Tibial artery (tissue), 4 donors: ENCODE data around the gene PAPOLA.

Experiments used
- DNase-seq, 2 donors: peaks; one replicate each; pipeline ENCODE4 v3.0.0-alpha.2; 2019
- H3K27ac ChIP-seq, 2 donors: fragments of 200-600 bp; sonication (generic) in 1 of 2; 1 replicate in 1 of 2; 2 replicates in 1 of 2; pipeline ENCODE4 v1.5.1; 2018 to 2019; ENCODE audit warnings: mild to moderate bottlenecking in 1 of 2
- H3K27me3 ChIP-seq, 2 donors: fragments of 200-600 bp; sonication (generic) in 1 of 2; one replicate each; pipeline versions ENCODE4 v1.5.1 to v1.6.0; 2016 to 2019
- H3K36me3 ChIP-seq, 3 donors: fragments of 200-600 bp; sonication (generic) in 2 of 3; one replicate each; pipeline ENCODE4 v1.5.1; 2016 to 2019; ENCODE audit warnings: mild to moderate bottlenecking in 2 of 3
- H3K4me1 ChIP-seq, 4 donors: fragments of 200-600 bp; sonication (generic) in 2 of 4; 1 replicate in 3 of 4; 2 replicates in 1 of 4; pipeline ENCODE4 v1.5.1; 2016 to 2019
- H3K4me3 ChIP-seq, 2 donors: fragments of 200-600 bp; sonication (generic) in 1 of 2; 1 replicate in 1 of 2; 2 replicates in 1 of 2; pipeline ENCODE4 v1.5.1; 2018 to 2019; ENCODE audit warnings: mild to moderate bottlenecking in 2 of 2
- H3K9me3 ChIP-seq, 3 donors: fragments of 200-600 bp; sonication (generic) in 1 of 3; one replicate each; pipeline ENCODE4 v1.5.1; 2016 to 2019
- CTCF ChIP-seq, 2 experiments: fragments of 200-600 bp in 1 of 2; fragments of 450-650 bp in 1 of 2; IDR thresholded peaks; one replicate each; pipeline ENCODE4 v1.5.1; 2017 to 2019; ENCODE audit warnings: antibody characterized with exemption in 2 of 2, mild to moderate bottlenecking in 1 of 2, moderate library complexity in 1 of 2
- intact Hi-C: fragments of 100-400 bp; cut with DNase I; formaldehyde crosslinking; loops from one replicate; pipeline ENCODE4 v1.15.0; 2023; ENCODE audit warnings: low total_unique reads

The PAPOLA gene

GRCh38 chr14:96582995-96583394 lies 80.8 kb downstream of the PAPOLA start:
- no peaks in the 10 kb centered on the region for H3K4me1 ChIP-seq
- DNase-seq: no peak
- H3K36me3 ChIP-seq: no peaks in the 10 kb centered on the region
- no peak for TF ChIP-seq CTCF (IDR thresholded peaks at IDR 0.05)
- H3K9me3 ChIP-seq: no peaks in the 10 kb centered on the region
- peaks cover 0 to 35% of the 10 kb centered on the region in 2 donors for H3K27me3 ChIP-seq
- intact Hi-C loops: no loop called here
- no peak overlapping the region for H3K27ac ChIP-seq
- H3K4me3 ChIP-seq: no peak overlapping the region

- intact Hi-C loops: no loop called here
- Histone ChIP-seq H3K4me1 (no peaks in the 10 kb centered on the region), H3K27ac (no peak overlapping the region), H3K9me3 (no peaks in the 10 kb centered on the region), H3K36me3 (no peaks in the 10 kb centered on the region), H3K4me3 (no peak overlapping the region), H3K27me3 (peaks cover 0 to 36% of the 10 kb centered on the region in 2 donors)
- TF ChIP-seq CTCF (IDR thresholded peaks at IDR 0.05): no peak
- DNase-seq: no peak
Measured at GRCh38 chr14:96583569-96584041, 81.4 kb downstream of the PAPOLA start.

- Histone ChIP-seq H3K4me1 (no peaks in the 10 kb centered on the region), H3K27me3 (peaks cover 0 to 36% of the 10 kb centered on the region in 2 donors), H3K27ac (no peak overlapping the region), H3K36me3 (no peaks in the 10 kb centered on the region), H3K4me3 (no peak overlapping the region), H3K9me3 (no peaks in the 10 kb centered on the region)
- intact Hi-C loops: no loop called here
- TF ChIP-seq CTCF (IDR thresholded peaks at IDR 0.05): no peak
- no peak for DNase-seq
Measured at GRCh38 chr14:96584199-96584906, 82.2 kb downstream of the PAPOLA start.

GRCh38 chr14:96584907-96585671 lies 82.9 kb downstream of the PAPOLA start:
- DNase-seq: no peak
- intact Hi-C loops: no loop called here

GRCh38 chr14:96585672-96586013 lies 83.5 kb downstream of the PAPOLA start:
- H3K9me3 ChIP-seq: no peaks in the 10 kb centered on the region
- H3K27me3 ChIP-seq: peaks cover 0 to 36% of the 10 kb centered on the region in 2 donors
- intact Hi-C loops: no loop called here
- no peaks in the 10 kb centered on the region for H3K4me1 ChIP-seq
- no peak for DNase-seq
- TF ChIP-seq CTCF (IDR thresholded peaks at IDR 0.05): no peak
- H3K36me3 ChIP-seq: no peaks in the 10 kb centered on the region
- H3K27ac ChIP-seq: no peak overlapping the region
- H3K4me3 ChIP-seq: no peak overlapping the region

More at GRCh38 chr14:96584907-96585671, 82.9 kb downstream of the PAPOLA start:
- H3K27me3 ChIP-seq: peaks cover 0 to 36% of the 10 kb centered on the region in 2 donors
- H3K4me3 ChIP-seq: no peak overlapping the region
- H3K36me3 ChIP-seq: no peaks in the 10 kb centered on the region
- no peak overlapping the region for H3K27ac ChIP-seq
- no peak for TF ChIP-seq CTCF (IDR thresholded peaks at IDR 0.05)
- no peaks in the 10 kb centered on the region for H3K4me1 ChIP-seq
- H3K9me3 ChIP-seq: no peaks in the 10 kb centered on the region
